Measurements from ENCODE around the gene FKBP11.
A peak's percentile ranks its signal among the peaks of the same experiment; 100 is the strongest.
"Not testable (repeated sequence)": the region's sequence is repeated elsewhere in the genome, so short reads cannot be mapped to it uniquely, and the experiment has no call there.

FKBP11 gene

DNA sequence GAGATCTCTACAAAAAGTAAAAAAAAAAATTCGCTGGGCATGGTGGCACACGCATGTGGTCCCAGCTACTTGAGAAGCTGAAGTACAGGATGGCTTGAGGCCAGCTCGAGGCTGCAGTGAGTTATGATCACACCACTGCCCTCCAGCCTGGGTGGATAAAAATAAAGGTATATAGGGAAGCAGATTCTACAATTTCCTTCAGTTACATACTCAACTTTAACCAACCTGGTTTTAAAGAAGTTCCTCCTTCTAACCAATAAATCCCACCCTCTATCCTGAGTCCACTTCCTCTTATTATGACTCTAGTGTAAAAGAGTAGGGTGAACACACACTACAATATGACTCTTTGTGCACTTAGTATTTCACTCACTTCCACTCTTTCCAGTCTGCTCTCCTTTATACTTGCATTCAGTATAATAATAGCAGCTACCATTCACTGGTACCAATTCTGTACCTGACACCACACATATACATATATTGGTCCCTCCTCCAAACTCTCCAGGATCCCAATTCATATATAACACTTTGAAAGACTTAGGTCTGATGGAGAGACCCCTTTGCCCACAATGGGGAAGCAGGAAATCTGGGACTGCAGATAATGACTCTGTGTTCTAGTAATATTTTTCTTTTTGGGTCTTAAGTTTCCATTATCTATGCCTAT is 29.7 kb upstream of the FKBP11 start:
- DNase-seq = no peak

- no peak for DNase-seq
Measured at GRCh38 chr12:48954061-48954460, 28.8 kb upstream of the FKBP11 start.

DNA sequence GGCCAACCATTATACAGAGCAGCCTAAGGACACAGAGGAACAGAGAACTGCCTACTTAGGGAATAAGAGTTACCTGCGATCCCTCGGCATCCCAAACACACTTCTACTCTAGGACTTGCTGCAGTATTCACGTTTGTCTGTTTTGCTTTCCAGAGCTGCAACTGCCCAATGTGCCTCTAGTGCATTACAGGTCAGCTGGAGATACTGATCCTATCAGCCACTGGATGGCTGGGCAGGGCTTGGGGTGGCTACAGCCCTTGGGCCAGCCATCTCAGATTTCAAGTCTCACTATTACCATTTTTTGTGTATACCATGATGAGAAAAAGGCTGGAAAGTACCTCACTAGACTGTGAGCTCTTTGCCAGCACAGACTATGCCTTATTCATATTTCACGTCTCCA is 27.4 kb upstream of the FKBP11 start:
- DNase-seq = no peak

DNA sequence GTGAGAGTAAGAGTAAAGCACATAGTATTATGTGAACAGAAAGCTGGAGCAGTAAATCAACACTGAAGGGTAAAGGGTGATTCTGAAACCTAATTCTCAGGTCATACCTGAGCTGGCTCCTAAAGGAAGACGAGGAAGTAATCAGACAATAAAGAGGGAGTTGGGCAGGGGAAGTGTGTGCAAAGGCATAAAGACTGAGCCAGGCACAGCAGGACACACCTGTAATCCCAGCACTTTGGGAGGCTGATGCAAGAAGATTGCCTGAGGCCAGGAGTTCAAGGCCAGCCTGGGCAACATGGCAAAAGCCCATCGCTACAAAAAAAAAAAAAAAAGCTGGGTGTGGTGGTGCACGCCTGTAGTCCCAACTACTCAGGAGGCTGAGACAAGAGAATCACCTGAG is 22.4 kb upstream of the FKBP11 start:
- DNase-seq = no peak

GRCh38 chr12:48946943-48947342 is 21.7 kb upstream of the FKBP11 start:
- DNase-seq = no peak

- DNase-seq = no peak
Measured at GRCh38 chr12:48946205-48946604, 20.9 kb upstream of the FKBP11 start.

DNA sequence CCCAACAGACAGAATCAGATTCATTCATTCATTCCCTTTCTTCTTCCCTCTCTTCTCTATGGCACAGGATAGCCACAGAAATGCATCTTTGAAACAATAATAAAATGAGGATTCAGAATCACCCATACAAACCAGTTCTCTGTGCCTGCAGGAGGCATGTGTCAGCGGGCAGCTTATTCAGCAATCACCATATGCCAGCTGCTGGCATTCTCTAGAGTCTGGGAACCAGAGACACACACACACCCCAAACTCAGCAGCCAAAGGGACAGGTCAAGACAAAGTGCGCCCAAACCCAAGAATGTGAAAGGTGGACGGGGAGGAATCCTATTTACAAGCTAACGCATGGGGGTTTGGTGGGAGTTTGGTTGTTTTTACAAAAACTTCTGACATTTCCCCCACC is 17.9 kb upstream of the FKBP11 start:
- no peak for DNase-seq

DNA sequence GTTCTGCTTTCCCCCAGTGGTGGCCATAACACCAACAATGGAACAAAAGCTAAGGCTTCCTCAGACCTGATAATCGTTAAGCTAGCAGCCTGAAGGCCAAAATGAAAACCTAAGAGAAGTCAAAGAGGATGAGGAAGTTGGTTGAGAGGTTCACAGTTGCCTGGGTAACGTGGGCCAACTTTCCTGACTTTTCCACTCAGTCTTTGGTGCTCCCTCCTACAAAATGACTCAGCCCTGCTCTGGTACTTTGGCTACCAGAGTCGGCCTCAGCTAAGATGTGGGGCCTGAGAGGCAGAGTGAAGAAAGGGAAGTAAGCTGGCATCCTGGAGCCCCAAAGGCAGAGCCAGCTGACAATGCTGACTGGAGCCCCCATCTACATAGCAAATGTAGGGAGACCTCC is 14.9 kb upstream of the FKBP11 start:
- no peak for DNase-seq

GRCh38 chr12:48938805-48939204 is 13.5 kb upstream of the FKBP11 start:
- no peak for DNase-seq

DNA sequence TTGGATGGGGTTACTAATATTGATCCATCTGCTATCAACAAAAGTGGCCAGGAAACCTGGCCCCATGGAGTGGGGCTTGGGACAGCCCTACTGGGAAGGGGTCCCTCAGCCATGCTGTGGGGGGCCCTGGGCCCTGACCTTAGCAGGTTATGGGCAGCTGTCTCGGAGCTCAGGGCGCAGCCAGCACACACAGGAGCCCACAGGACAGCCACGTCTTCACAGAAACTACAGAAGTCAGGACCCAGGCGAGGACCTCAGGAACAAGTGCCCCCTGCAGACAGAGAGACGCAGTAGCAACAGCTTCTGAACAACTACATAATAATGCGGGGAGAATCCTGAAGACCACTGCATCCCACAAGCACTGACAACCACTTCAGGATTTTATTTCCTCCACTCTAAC is 11.9 kb upstream of the FKBP11 start:
- no peak for DNase-seq

- DNase-seq = peak; percentile 68
Measured at GRCh38 chr12:48936379-48936979, 11.2 kb upstream of the FKBP11 start.

- DNase-seq = no peak
Measured at GRCh38 chr12:48934312-48934706, 9.0 kb upstream of the FKBP11 start.

- DNase-seq = no peak
Measured at GRCh38 chr12:48933664-48934311, 8.5 kb upstream of the FKBP11 start.

DNA sequence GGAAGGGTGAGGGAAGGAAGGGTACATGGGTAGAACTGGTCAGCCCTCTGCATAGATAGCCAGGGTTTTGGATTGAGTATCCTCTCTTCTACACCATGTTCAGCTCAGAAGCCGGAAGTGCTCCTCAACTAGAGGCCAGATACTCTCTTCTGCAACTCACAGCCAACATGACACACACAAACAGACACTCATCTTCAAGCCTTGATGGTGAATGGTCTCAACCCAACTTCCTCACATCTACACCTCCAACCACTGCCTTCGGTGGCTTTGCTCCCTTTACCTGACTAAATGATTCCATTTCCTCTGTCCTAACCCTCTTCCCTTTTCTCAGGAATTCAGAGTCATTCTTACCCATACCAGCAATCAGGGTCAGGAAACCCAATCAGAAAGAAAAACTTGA is 7.6 kb upstream of the FKBP11 start:
- no peak for DNase-seq

- no peak for DNase-seq
Measured at GRCh38 chr12:48930475-48930874, 5.2 kb upstream of the FKBP11 start.

GRCh38 chr12:48929551-48929950 is 4.3 kb upstream of the FKBP11 start:
- no peak for DNase-seq

- no peak for DNase-seq
Measured at GRCh38 chr12:48927261-48927660, 2.0 kb upstream of the FKBP11 start.

- DNase-seq = peak; percentile 43
Measured at GRCh38 chr12:48924617-48925303, 532 bp downstream of the FKBP11 start.

- no peak for DNase-seq
Measured at GRCh38 chr12:48923117-48923516, 2.2 kb downstream of the FKBP11 start.

- no peak for DNase-seq
Measured at GRCh38 chr12:48917857-48918537, 7.3 kb downstream of the FKBP11 start.

DNA sequence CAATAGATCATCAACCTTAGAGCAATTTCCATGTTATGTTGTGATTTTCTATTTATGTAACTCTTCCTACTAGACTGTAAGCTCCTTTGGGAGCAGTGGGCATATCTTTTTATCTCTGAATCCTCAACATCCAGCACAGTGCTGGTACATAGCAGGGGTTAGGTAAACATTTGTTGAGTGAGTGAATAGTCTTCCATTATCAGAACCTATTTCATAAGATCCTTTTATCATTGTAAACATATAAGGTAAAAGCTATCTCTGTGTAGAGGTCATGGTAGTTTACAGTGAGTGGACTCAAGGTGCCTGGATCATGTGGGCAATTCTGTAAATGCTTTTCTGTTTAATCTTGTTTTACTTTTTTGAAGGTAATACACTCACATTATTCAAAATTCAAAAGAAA is 15.1 kb downstream of the FKBP11 start:
- no peak for DNase-seq

DNA sequence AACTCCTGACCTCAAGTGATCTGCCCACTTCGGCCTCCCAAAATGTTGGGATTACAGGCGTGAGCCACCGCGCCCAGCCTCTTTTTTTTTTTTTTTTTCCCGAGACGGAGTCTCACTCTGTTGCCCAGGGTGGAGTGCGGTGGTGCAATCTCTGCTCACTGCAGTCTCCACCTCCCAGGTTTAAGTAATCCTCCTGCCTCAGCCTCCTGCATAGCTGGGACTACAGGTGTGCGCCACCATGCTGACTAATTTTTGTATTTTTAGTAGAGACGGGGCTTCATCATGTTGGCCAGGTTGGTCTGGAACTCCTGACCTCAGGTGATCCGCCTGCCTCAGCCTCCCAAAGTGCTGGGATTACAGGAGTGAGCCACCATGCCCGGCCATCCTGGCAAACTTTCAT is 15.6 kb downstream of the FKBP11 start:
- not testable (repeated sequence) for DNase-seq

DNA sequence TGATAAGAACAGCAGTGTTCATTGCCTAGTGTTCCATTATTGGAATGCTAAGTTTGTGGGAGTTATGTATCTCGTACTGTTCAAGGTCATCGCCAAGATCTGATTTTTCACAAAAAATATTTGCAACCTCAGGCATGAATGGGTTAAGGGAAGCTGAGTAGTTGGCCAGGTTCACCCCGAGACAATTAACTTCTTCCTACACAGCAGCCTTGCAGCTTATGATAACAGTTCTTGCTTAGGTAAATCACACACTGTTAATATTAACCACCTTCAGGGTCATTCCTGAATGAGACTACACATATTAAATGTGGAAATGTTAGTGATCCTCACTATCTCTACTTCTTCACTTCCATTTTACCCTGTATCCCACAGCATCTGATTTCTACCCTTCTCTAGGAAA is 18.0 kb downstream of the FKBP11 start:
- DNase-seq = no peak

All from fibroblast of skin of back (primary cell).